Astrocyte of the cerebellum (primary cell): ENCODE results near the gene SLIT3.

Source experiments
- DNase-seq: peaks from one replicate; pipeline ENCODE4 v3.0.0-alpha.2; 2011; ENCODE audit warnings: low read depth
- H3K4me3 ChIP-seq: 2 replicates; pipeline ENCODE4 v1.5.1; 2011; ENCODE audit warnings: mild to moderate bottlenecking, low read depth, low read length, moderate library complexity
- CTCF ChIP-seq: IDR thresholded peaks from 2 replicates; pipeline ENCODE4 v1.5.1; 2012; ENCODE audit warnings: low read length, low read depth, moderate library complexity, mild to moderate bottlenecking; ENCODE audit errors: missing control alignments
- in situ Hi-C: cut with HindIII; loops from 2 replicates; pipeline ENCODE4 v1.10.0; 2017; ENCODE audit warnings: low sequenced_read_pairs

SLIT3 gene

GRCh38 chr5:168984135-168984675 is 316.7 kb downstream of the SLIT3 start:
- TF ChIP-seq CTCF = no peak
- DNase-seq = no peak
- in situ Hi-C loops = loop anchor here (25.0 kb wide), 1 partner anchor 553 kb away; no protein-coding TSS in a partner anchor
- H3K4me3 ChIP-seq = no peak overlapping the region

- no peak for DNase-seq
- no peak for TF ChIP-seq CTCF
- in situ Hi-C loops = loop anchor here (25.0 kb wide), 1 partner anchor 558 kb away; no protein-coding TSS in a partner anchor
- H3K4me3 ChIP-seq = no peak overlapping the region
These were observed 321.8 kb downstream of the SLIT3 start for GRCh38 chr5:168979135-168979534.

GRCh38 chr5:168978500-168978899 is 322.4 kb downstream of the SLIT3 start:
- in situ Hi-C loops = loop anchor here (25.0 kb wide), 1 partner anchor 559 kb away; no protein-coding TSS in a partner anchor
- no peak for TF ChIP-seq CTCF
- no peak overlapping the region for H3K4me3 ChIP-seq
- no peak for DNase-seq

- no peak overlapping the region for H3K4me3 ChIP-seq
- DNase-seq = no peak
- in situ Hi-C loops = loop anchor here (25.0 kb wide), 1 partner anchor 559 kb away; no protein-coding TSS in a partner anchor
- TF ChIP-seq CTCF = no peak
These were observed 322.9 kb downstream of the SLIT3 start for GRCh38 chr5:168978015-168978414.

- DNase-seq = peak; percentile 38
- no peak overlapping the region for H3K4me3 ChIP-seq
- in situ Hi-C loops = loop anchor here (25.0 kb wide), 1 partner anchor 561 kb away; no protein-coding TSS in a partner anchor
- TF ChIP-seq CTCF = no peak
These were observed 324.5 kb downstream of the SLIT3 start for GRCh38 chr5:168976311-168976970.

GRCh38 chr5:168975331-168975730 is 325.6 kb downstream of the SLIT3 start:
- no peak overlapping the region for H3K4me3 ChIP-seq
- in situ Hi-C loops = loop anchor here (25.0 kb wide), 1 partner anchor 562 kb away; no protein-coding TSS in a partner anchor
- no peak for DNase-seq
- no peak for TF ChIP-seq CTCF
